OCI-LY3 (cell line): ENCODE results near the gene ZNF697.

Source experiments
- H2AFZ ChIP-seq: fragments of 200-600, 300-600 bp; shearing (Covaris generic); 2 replicates; pipeline ENCODE4 v1.6.0; 2014; ENCODE audit warnings: antibody characterized with exemption, low read depth, low read length
- H3K27ac ChIP-seq: fragments of 200-600, 300-600 bp; sonication (generic); 2 replicates; pipeline ENCODE4 v1.5.1; 2014; ENCODE audit warnings: mild to moderate bottlenecking, low read length, moderate library complexity, mixed read lengths
- H3K27me3 ChIP-seq: fragments of 200-600, 300-600 bp; sonication (generic); 2 replicates; pipeline ENCODE4 v1.6.1; 2014; ENCODE audit warnings: low read depth, low read length, mixed read lengths
- H3K36me3 ChIP-seq: fragments of 200-600, 300-600 bp; sonication (generic); replicated peaks from 2 replicates; pipeline ENCODE3; 2014; ENCODE audit warnings: low read depth, low read length, mixed read lengths
- H3K4me1 ChIP-seq: fragments of 300-600, 200-600 bp; sonication (generic); 2 replicates; pipeline ENCODE4 v1.6.1; 2014; ENCODE audit warnings: low read length, mixed read lengths
- H3K4me2 ChIP-seq: fragments of 200-600, 300-600 bp; sonication (generic); 2 replicates; pipeline ENCODE4 v1.6.1; 2014; ENCODE audit warnings: low read length, mixed read lengths
- H3K4me3 ChIP-seq: fragments of 300-600, 200-600 bp; sonication (generic); 2 replicates; pipeline ENCODE4 v1.5.1; 2014; ENCODE audit warnings: antibody characterized with exemption, mild to moderate bottlenecking, low read length, moderate library complexity
- H3K79me2 ChIP-seq: fragments of 300-600, 200-600 bp; shearing (Covaris generic); 2 replicates; pipeline ENCODE4 v1.6.1; 2014; ENCODE audit warnings: mild to moderate bottlenecking, low read length, mixed read lengths
- H3K9ac ChIP-seq: fragments of 300-600, 200-600 bp; shearing (Covaris generic); 2 replicates; pipeline ENCODE4 v1.6.0; 2014; ENCODE audit warnings: mild to moderate bottlenecking, low read length, moderate library complexity
- H3K9me3 ChIP-seq: fragments of 200-600, 300-600 bp; shearing (Covaris generic); 2 replicates; pipeline ENCODE4 v1.6.1; 2014; ENCODE audit warnings: low read length, mixed read lengths; ENCODE audit not compliant: insufficient read depth
- H4K20me1 ChIP-seq: fragments of 200-600, 300-600 bp; sonication (generic); 2 replicates; pipeline ENCODE4 v1.6.1; 2016; ENCODE audit warnings: low read length, mixed read lengths; ENCODE audit not compliant: insufficient read depth
- EZH2phosphoT487 ChIP-seq: fragments of 200-600 bp; shearing (Covaris generic); IDR thresholded peaks from 2 replicates; pipeline ENCODE4 v1.6.1; 2018; ENCODE audit warnings: antibody characterized with exemption, mixed run types, low read depth
- TF ChIP-seq, protein P1 (sequence below): fragments of 200-600, 300-600 bp; sonication (generic); IDR thresholded peaks from 2 replicates; pipeline ENCODE4 v1.5.1; 2014; ENCODE audit warnings: antibody characterized with exemption, low read length, low read depth

Gene ZNF697

DNA sequence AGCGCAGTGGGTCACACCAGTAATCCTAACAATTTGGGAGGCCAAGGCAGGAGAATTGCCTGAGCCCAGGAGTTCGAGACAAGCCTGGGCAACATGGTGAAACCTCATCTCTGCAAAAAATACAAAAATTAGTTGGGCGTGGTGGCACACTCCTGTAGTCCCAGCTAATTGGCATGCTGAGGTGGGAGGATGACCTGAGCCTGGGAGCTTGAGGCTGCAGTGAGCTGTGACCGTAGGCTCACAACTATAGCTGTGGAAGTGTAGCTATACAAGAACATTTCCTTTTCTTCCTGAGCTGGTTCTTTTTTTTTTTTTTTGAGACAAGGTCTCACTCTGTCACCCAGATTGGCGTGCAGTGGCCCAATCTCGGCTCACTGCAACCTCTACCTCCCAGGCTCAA, 19.1 kb upstream of the ZNF697 start:
- H2AFZ ChIP-seq, result no peak overlapping the region
- H3K79me2 ChIP-seq, result no peaks in the 10 kb centered on the region
- peaks cover 10% of the 10 kb centered on the region for H3K4me1 ChIP-seq
- no peak overlapping the region for H3K4me2 ChIP-seq
- no peak overlapping the region for H3K9ac ChIP-seq
- no peak for TF ChIP-seq EZH2phosphoT487
- TF ChIP-seq, protein P1, sequence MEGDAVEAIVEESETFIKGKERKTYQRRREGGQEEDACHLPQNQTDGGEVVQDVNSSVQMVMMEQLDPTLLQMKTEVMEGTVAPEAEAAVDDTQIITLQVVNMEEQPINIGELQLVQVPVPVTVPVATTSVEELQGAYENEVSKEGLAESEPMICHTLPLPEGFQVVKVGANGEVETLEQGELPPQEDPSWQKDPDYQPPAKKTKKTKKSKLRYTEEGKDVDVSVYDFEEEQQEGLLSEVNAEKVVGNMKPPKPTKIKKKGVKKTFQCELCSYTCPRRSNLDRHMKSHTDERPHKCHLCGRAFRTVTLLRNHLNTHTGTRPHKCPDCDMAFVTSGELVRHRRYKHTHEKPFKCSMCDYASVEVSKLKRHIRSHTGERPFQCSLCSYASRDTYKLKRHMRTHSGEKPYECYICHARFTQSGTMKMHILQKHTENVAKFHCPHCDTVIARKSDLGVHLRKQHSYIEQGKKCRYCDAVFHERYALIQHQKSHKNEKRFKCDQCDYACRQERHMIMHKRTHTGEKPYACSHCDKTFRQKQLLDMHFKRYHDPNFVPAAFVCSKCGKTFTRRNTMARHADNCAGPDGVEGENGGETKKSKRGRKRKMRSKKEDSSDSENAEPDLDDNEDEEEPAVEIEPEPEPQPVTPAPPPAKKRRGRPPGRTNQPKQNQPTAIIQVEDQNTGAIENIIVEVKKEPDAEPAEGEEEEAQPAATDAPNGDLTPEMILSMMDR, result no peak
- H3K36me3 ChIP-seq, result no peaks in the 10 kb centered on the region
- no peaks in the 10 kb centered on the region for H3K9me3 ChIP-seq
- no peak overlapping the region for H3K27ac ChIP-seq
- H4K20me1 ChIP-seq, result no peaks in the 10 kb centered on the region
- H3K27me3 ChIP-seq, result peaks cover 74% of the 10 kb centered on the region
- H3K4me3 ChIP-seq, result no peak overlapping the region

GRCh38 chr1:119664067-119664466, 16.0 kb upstream of the ZNF697 start:
- peaks cover 73% of the 10 kb centered on the region for H3K27me3 ChIP-seq
- no peak overlapping the region for H3K9ac ChIP-seq
- H3K4me2 ChIP-seq, result no peak overlapping the region
- H4K20me1 ChIP-seq, result no peaks in the 10 kb centered on the region
- no peaks in the 10 kb centered on the region for H3K79me2 ChIP-seq
- no peaks in the 10 kb centered on the region for H3K9me3 ChIP-seq
- H3K27ac ChIP-seq, result no peak overlapping the region
- H3K36me3 ChIP-seq, result no peaks in the 10 kb centered on the region
- H3K4me1 ChIP-seq, result peaks cover 33% of the 10 kb centered on the region
- no peak for TF ChIP-seq EZH2phosphoT487
- TF ChIP-seq, protein P1, result no peak
- no peak overlapping the region for H2AFZ ChIP-seq
- H3K4me3 ChIP-seq, result no peak overlapping the region

- Histone ChIP-seq H3K79me2 (no peaks in the 10 kb centered on the region), H3K27ac (no peak overlapping the region), H3K9ac (no peak overlapping the region), H3K4me2 (peak overlapping the region; percentile 69), H3K4me3 (peak overlapping the region; percentile 36), H3K27me3 (peaks cover 86% of the 10 kb centered on the region), H4K20me1 (no peaks in the 10 kb centered on the region), H2AFZ (no peak overlapping the region), H3K4me1 (peaks cover 33% of the 10 kb centered on the region), H3K36me3 (no peaks in the 10 kb centered on the region), H3K9me3 (no peaks in the 10 kb centered on the region)
- TF ChIP-seq, protein P1, result no peak
- TF ChIP-seq EZH2phosphoT487, result peak; percentile 85; the same call in 1 of the 2 replicates
Measured at GRCh38 chr1:119662034-119662437, 14.0 kb upstream of the ZNF697 start.

- H3K27me3 ChIP-seq, result peaks cover 86% of the 10 kb centered on the region
- H3K27ac ChIP-seq, result no peak overlapping the region
- no peaks in the 10 kb centered on the region for H4K20me1 ChIP-seq
- peak overlapping the region; percentile 18 for H3K4me3 ChIP-seq
- H3K79me2 ChIP-seq, result no peaks in the 10 kb centered on the region
- no peaks in the 10 kb centered on the region for H3K36me3 ChIP-seq
- TF ChIP-seq, protein P1, result no peak
- TF ChIP-seq EZH2phosphoT487, result no peak
- no peak overlapping the region for H2AFZ ChIP-seq
- H3K9me3 ChIP-seq, result no peaks in the 10 kb centered on the region
- no peak overlapping the region for H3K9ac ChIP-seq
- H3K4me1 ChIP-seq, result peaks cover 33% of the 10 kb centered on the region
- peak overlapping the region; percentile 69 for H3K4me2 ChIP-seq
Measured at GRCh38 chr1:119660253-119661083, 12.4 kb upstream of the ZNF697 start.
